ENCODE data around the gene VSTM4. TPM values are rescaled to one million over a fixed set of nuclear protein-coding genes. Genes with fewer than 3 reads are reported as not detected.

VSTM4 gene
- polyA plus RNA-seq, 1 of the 3 experiments (the other 2 are of a cell fraction) = 0.39 TPM

DNA sequence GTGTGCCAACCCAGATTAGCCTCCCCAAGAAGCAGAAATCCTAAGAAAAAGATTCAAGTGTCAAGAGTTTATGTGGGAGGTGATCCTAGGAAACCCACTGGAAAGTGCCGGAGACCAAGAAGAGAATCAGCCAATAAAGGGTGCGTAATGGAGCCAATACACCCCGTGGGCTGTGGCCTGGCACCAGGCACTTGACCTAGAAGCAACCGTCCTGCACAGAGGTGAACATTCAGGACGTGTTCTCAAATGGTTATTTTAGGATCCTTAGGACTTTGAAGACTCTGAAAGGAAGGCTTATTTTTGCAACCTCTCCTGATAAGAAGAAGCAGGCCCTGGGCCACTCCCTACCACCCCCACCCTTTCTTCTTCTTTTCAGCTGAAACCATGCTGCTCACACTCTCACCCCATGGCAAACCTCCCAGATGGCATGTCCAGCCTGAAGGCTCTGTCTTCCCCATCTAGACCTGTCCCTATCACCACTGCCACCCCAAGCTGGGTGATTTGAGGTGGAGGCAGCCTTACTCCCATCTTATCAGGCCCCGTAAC, 46.6 kb downstream of the VSTM4 start:
- 28% methylated on average over 6 of the region's 6 CpGs for WGBS (ENCODE audit: low lambda C conversion rate)
- TF ChIP-seq CTCF (IDR thresholded peaks at IDR 0.05) (no peak), GATA2 (CRISPR knock-in tag; IDR thresholded peaks at IDR 0.05) (no peak), EP300 (IDR thresholded peaks at IDR 0.05; ENCODE audit: borderline replicate concordance in 1 of 2, low read depth in 1 of 2, low read length in 1 of 2) (no peak), TCF12 (IDR thresholded peaks at IDR 0.05) (no peak), ELF1 (IDR thresholded peaks at IDR 0.05) (no peak), YY1 (IDR thresholded peaks at IDR 0.05; ENCODE audit: low read depth) (no peak), FOSL2 (IDR thresholded peaks at IDR 0.05; ENCODE audit: borderline replicate concordance, low read depth) (no peak), RCOR1 (IDR thresholded peaks at IDR 0.05; ENCODE audit: low read length) (no peak), SIN3A (IDR thresholded peaks at IDR 0.05; ENCODE audit: borderline replicate concordance, low read depth, low read length) (no peak), RXRA (IDR thresholded peaks at IDR 0.05; ENCODE audit: borderline replicate concordance, low read depth) (no peak), NRF1 (IDR thresholded peaks at IDR 0.05; ENCODE audit: low read depth, low read length) (no peak), POLR2AphosphoS5 (IDR thresholded peaks at IDR 0.05; ENCODE audit: low read depth, low read length) (no peak), REST (IDR thresholded peaks at IDR 0.05; ENCODE audit: low read depth, low read length) (no peak), EZH2phosphoT487 (IDR thresholded peaks at IDR 0.05; ENCODE audit: borderline replicate concordance, low read depth) (no peak), NFIC (IDR thresholded peaks at IDR 0.05; ENCODE audit: borderline replicate concordance) (no peak), TEAD4 (IDR thresholded peaks at IDR 0.05; ENCODE audit: borderline replicate concordance, insufficient read depth) (no peak)
- TF ChIP-seq, protein P1, sequence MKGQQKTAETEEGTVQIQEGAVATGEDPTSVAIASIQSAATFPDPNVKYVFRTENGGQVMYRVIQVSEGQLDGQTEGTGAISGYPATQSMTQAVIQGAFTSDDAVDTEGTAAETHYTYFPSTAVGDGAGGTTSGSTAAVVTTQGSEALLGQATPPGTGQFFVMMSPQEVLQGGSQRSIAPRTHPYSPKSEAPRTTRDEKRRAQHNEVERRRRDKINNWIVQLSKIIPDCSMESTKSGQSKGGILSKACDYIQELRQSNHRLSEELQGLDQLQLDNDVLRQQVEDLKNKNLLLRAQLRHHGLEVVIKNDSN (IDR thresholded peaks at IDR 0.05; ENCODE audit: borderline replicate concordance, low read depth) = no peak
- H3K4me2 ChIP-seq = no peak overlapping the region
- H3K9me2 ChIP-seq = no peaks in the 10 kb centered on the region
- ChIA-PET POLR2A (no interaction called here), CTCF (no interaction called here)
- no peak overlapping the region for H3K4me3 ChIP-seq (ENCODE audit: low read depth in 2 of 2, low read length in 1 of 2)
- no peaks in the 10 kb centered on the region for H3K9me3 ChIP-seq
- H3K9ac ChIP-seq = no peak overlapping the region
- no peaks in the 10 kb centered on the region for H3K36me3 ChIP-seq (replicated peaks in 1 of 2; ENCODE audit: control insufficient read depth in 1 of 2, insufficient read depth in 2 of 2, low read length in 1 of 2)
- no peaks in the 10 kb centered on the region for H3F3A ChIP-seq (replicated peaks; ENCODE audit: insufficient read depth)
- DNase-seq = no peak
- H3K4me1 ChIP-seq (ENCODE audit: control insufficient read depth in 1 of 2, insufficient read depth in 2 of 2, low read depth in 1 of 2, low read length in 1 of 2) = peaks cover 0 to 7% of the 10 kb centered on the region in 2 experiments; a peak in 1 of 4 replicates
- no peak overlapping the region for H2AFZ ChIP-seq (ENCODE audit: low read depth)
- H4K20me1 ChIP-seq (ENCODE audit: insufficient read depth) = no peaks in the 10 kb centered on the region
- no peaks in the 10 kb centered on the region for H3K27me3 ChIP-seq (ENCODE audit: insufficient read depth)
- no peak overlapping the region for H3K27ac ChIP-seq (ENCODE audit: low read depth in 2 of 2, low read length in 1 of 2)
- no peaks in the 10 kb centered on the region for H3K79me2 ChIP-seq (ENCODE audit: insufficient read depth)
